Neuronal stem cell (in vitro differentiated cells): ENCODE measurements around the gene CHAF1A.
A peak's percentile ranks its signal among the peaks of the same experiment; 100 is the strongest.

Experiments
- DNase-seq: peaks from one replicate; pipeline ENCODE4 v3.0.0-alpha.2; 2013; ENCODE audit warnings: low spot score
- H2AFZ ChIP-seq: one replicate; pipeline ENCODE4 v1.6.1; 2013; ENCODE audit warnings: mild to moderate bottlenecking, low read length, inconsistent platforms
- H2AK5ac ChIP-seq: 2 replicates; pipeline ENCODE4 v1.6.1; 2013; ENCODE audit warnings: low read depth, mild to moderate bottlenecking, inconsistent platforms, low read length, moderate library complexity, mixed read lengths
- H2BK120ac ChIP-seq: 2 replicates; pipeline ENCODE4 v1.6.1; 2013; ENCODE audit warnings: low read depth, mild to moderate bottlenecking, inconsistent platforms, low read length, moderate library complexity, mixed read lengths
- H2BK12ac ChIP-seq: one replicate; pipeline ENCODE4 v1.6.1; 2013; ENCODE audit warnings: low read length, inconsistent platforms
- H2BK15ac ChIP-seq: 2 replicates; pipeline ENCODE4 v1.6.1; 2013; ENCODE audit warnings: mild to moderate bottlenecking, low read length, inconsistent platforms, mixed read lengths
- H2BK5ac ChIP-seq: one replicate; pipeline ENCODE4 v1.6.1; 2013; ENCODE audit warnings: inconsistent platforms, mild to moderate bottlenecking, low read length, moderate library complexity
- H3K14ac ChIP-seq: one replicate; pipeline ENCODE4 v1.6.1; 2013; ENCODE audit warnings: low read length, inconsistent platforms
- H3K18ac ChIP-seq: 2 replicates; pipeline ENCODE4 v1.6.1; 2013; ENCODE audit warnings: low read length, inconsistent platforms
- H3K23ac ChIP-seq: 2 replicates; pipeline ENCODE4 v1.6.1; 2013; ENCODE audit warnings: low read depth, mild to moderate bottlenecking, mixed read lengths, low read length, inconsistent platforms; ENCODE audit not compliant: poor library complexity
- H3K27ac ChIP-seq: replicated peaks from 3 replicates; pipeline ENCODE4 v1.5.1; 2013; ENCODE audit warnings: low read length, inconsistent platforms
- H3K27me3 ChIP-seq, 3 experiments: 2 replicates each; pipeline ENCODE4 v1.6.1; 2013; ENCODE audit warnings: low read length in 3 of 3, mild to moderate bottlenecking in 2 of 3, inconsistent platforms in 1 of 3, low read depth in 1 of 3, mixed read lengths in 1 of 3, moderate library complexity in 1 of 3; ENCODE audit not compliant: control insufficient read depth in 3 of 3, insufficient read depth in 3 of 3
- H3K36me3 ChIP-seq, 2 donors: replicated peaks in 1 of 2; 2 replicates each; pipeline ENCODE4 v1.6.1; 2013; ENCODE audit warnings: low read length in 2 of 2; ENCODE audit not compliant: control insufficient read depth in 2 of 2, insufficient read depth in 2 of 2
- H3K4ac ChIP-seq: 2 replicates; pipeline ENCODE4 v1.6.1; 2013; ENCODE audit warnings: inconsistent platforms, mild to moderate bottlenecking, low read length, moderate library complexity
- H3K4me1 ChIP-seq, 2 donors: 1 replicate in 1 of 2; 2 replicates in 1 of 2; pipeline ENCODE4 v1.6.1; 2013; ENCODE audit warnings: low read length in 2 of 2, low read depth in 1 of 2; ENCODE audit not compliant: control insufficient read depth in 2 of 2, insufficient read depth in 1 of 2
- H3K4me2 ChIP-seq: one replicate; pipeline ENCODE4 v1.6.1; 2013; ENCODE audit warnings: mild to moderate bottlenecking, low read length, inconsistent platforms; ENCODE audit not compliant: insufficient read depth, poor library complexity, severe bottlenecking
- H3K4me3 ChIP-seq, 2 donors: 2 replicates each; pipeline ENCODE4 v1.5.1; 2013; ENCODE audit warnings: low read length in 2 of 2, mild to moderate bottlenecking in 2 of 2, inconsistent platforms in 1 of 2, moderate library complexity in 1 of 2
- H3K79me1 ChIP-seq: one replicate; pipeline ENCODE4 v1.6.1; 2013; ENCODE audit warnings: low read depth, mild to moderate bottlenecking, inconsistent platforms, low read length, moderate library complexity
- H3K9ac ChIP-seq: one replicate; pipeline ENCODE4 v1.6.1; 2013; ENCODE audit warnings: mild to moderate bottlenecking, low read depth, low read length, inconsistent platforms; ENCODE audit not compliant: poor library complexity
- H3K9me3 ChIP-seq, 2 donors: replicated peaks in 1 of 2; 2 replicates each; pipeline versions ENCODE3 to v1.6.1; 2013; ENCODE audit warnings: low read length in 2 of 2, mild to moderate bottlenecking in 2 of 2, inconsistent platforms in 1 of 2, low read depth in 1 of 2, mixed read lengths in 1 of 2, moderate library complexity in 1 of 2; ENCODE audit not compliant: control insufficient read depth in 2 of 2, insufficient read depth in 1 of 2
- H4K8ac ChIP-seq: one replicate; pipeline ENCODE4 v1.6.1; 2013; ENCODE audit warnings: low read depth, mild to moderate bottlenecking, inconsistent platforms, low read length, moderate library complexity
- H4K91ac ChIP-seq: one replicate; pipeline ENCODE4 v1.6.1; 2013; ENCODE audit warnings: low read length, low read depth, mild to moderate bottlenecking, inconsistent platforms; ENCODE audit not compliant: poor library complexity
- WGBS, 2 donors: extraction: QIAGEN DNeasy Blood & Tissue Kit; methylation state at CpG; one replicate each; pipeline ENCODE4 v1.1.7; 2013; ENCODE audit warnings: missing lambda C conversion rate in 2 of 2, mixed read lengths in 1 of 2; ENCODE audit not compliant: insufficient read length in 2 of 2, insufficient replicate concordance in 1 of 2; ENCODE audit errors: extremely low coverage in 2 of 2; 5-methylcytosine and 5-hydroxymethylcytosine counted together

Gene CHAF1A

GRCh38 chr19:4423416-4424126 lies 21.1 kb downstream of the CHAF1A start:
- H2BK12ac ChIP-seq, result no peak overlapping the region
- H4K91ac ChIP-seq, result no peak overlapping the region
- H3K79me1 ChIP-seq, result peaks cover 12% of the 10 kb centered on the region
- no peak overlapping the region for H3K4me3 ChIP-seq
- H3K23ac ChIP-seq, result no peak overlapping the region
- peaks cover 46 to 85% of the 10 kb centered on the region in 2 donors for H3K36me3 ChIP-seq
- H4K8ac ChIP-seq, result no peak overlapping the region
- no peaks in the 10 kb centered on the region for H3K27me3 ChIP-seq
- H3K9ac ChIP-seq, result no peak overlapping the region
- H3K4ac ChIP-seq, result no peak overlapping the region
- no peak overlapping the region for H3K14ac ChIP-seq
- H3K27ac ChIP-seq, result no peak overlapping the region
- H2BK120ac ChIP-seq, result no peak overlapping the region
- H2BK15ac ChIP-seq, result no peak overlapping the region
- no peak for DNase-seq
- WGBS, 2 donors, result no CpG with 5 or more reads among the region's 16 CpGs
- H3K9me3 ChIP-seq, result no peaks in the 10 kb centered on the region
- no peak overlapping the region for H3K18ac ChIP-seq
- H2BK5ac ChIP-seq, result no peak overlapping the region
- no peak overlapping the region for H2AFZ ChIP-seq
- H3K4me1 ChIP-seq, result no peaks in the 10 kb centered on the region
- H2AK5ac ChIP-seq, result no peak overlapping the region
- H3K4me2 ChIP-seq, result no peak overlapping the region

- Histone ChIP-seq H2BK5ac (no peak overlapping the region), H3K23ac (no peak overlapping the region), H2BK12ac (no peak overlapping the region), H3K4me3 (no peak overlapping the region), H2AFZ (no peak overlapping the region), H2AK5ac (no peak overlapping the region), H3K27ac (no peak overlapping the region), H4K8ac (no peak overlapping the region), H3K27me3 (no peaks in the 10 kb centered on the region), H3K4me1 (no peaks in the 10 kb centered on the region), H3K18ac (no peak overlapping the region), H3K36me3 (peaks cover 54 to 86% of the 10 kb centered on the region in 2 donors), H3K4ac (no peak overlapping the region), H3K9ac (no peak overlapping the region), H3K79me1 (peaks cover 11% of the 10 kb centered on the region), H2BK120ac (no peak overlapping the region), H2BK15ac (no peak overlapping the region), H3K4me2 (no peak overlapping the region), H3K9me3 (no peaks in the 10 kb centered on the region), H3K14ac (no peak overlapping the region), H4K91ac (no peak overlapping the region)
- DNase-seq, result no peak
- no CpG with 5 or more reads among the region's 6 CpGs for WGBS, 2 donors
Observed at GRCh38 chr19:4425537-4425936, 23.1 kb downstream of the CHAF1A start.

GRCh38 chr19:4428326-4428975 lies 26.0 kb downstream of the CHAF1A start:
- H3K79me1 ChIP-seq, result peaks cover 11% of the 10 kb centered on the region
- peaks cover 0 to 5% of the 10 kb centered on the region in 2 donors for H3K9me3 ChIP-seq
- no peak overlapping the region for H3K27ac ChIP-seq
- no CpG with 5 or more reads among the region's 20 CpGs for WGBS, 2 donors
- H3K4me2 ChIP-seq, result no peak overlapping the region
- H2BK120ac ChIP-seq, result no peak overlapping the region
- H3K36me3 ChIP-seq, result peaks cover 63 to 87% of the 10 kb centered on the region in 2 donors
- no peak overlapping the region for H3K18ac ChIP-seq
- H3K14ac ChIP-seq, result no peak overlapping the region
- no peak overlapping the region for H4K8ac ChIP-seq
- H3K4ac ChIP-seq, result no peak overlapping the region
- no peaks in the 10 kb centered on the region for H3K27me3 ChIP-seq
- no peak overlapping the region for H3K4me3 ChIP-seq
- DNase-seq, result no peak
- H2BK15ac ChIP-seq, result no peak overlapping the region
- H2AFZ ChIP-seq, result no peak overlapping the region
- no peak overlapping the region for H3K23ac ChIP-seq
- H2BK5ac ChIP-seq, result no peak overlapping the region
- no peaks in the 10 kb centered on the region for H3K4me1 ChIP-seq
- no peak overlapping the region for H3K9ac ChIP-seq
- H4K91ac ChIP-seq, result no peak overlapping the region
- H2AK5ac ChIP-seq, result no peak overlapping the region
- no peak overlapping the region for H2BK12ac ChIP-seq

- H2BK5ac ChIP-seq, result peak overlapping the region; percentile 13
- no peak for DNase-seq
- H2BK120ac ChIP-seq, result no peak overlapping the region
- no peaks in the 10 kb centered on the region for H3K27me3 ChIP-seq
- no peak overlapping the region for H2AFZ ChIP-seq
- no peak overlapping the region for H3K9ac ChIP-seq
- H3K9me3 ChIP-seq, result peaks cover 0 to 5% of the 10 kb centered on the region in 2 donors
- H3K79me1 ChIP-seq, result peaks cover 8% of the 10 kb centered on the region
- no peak overlapping the region for H4K8ac ChIP-seq
- no peaks in the 10 kb centered on the region for H3K4me1 ChIP-seq
- no peak overlapping the region for H3K27ac ChIP-seq
- no peak overlapping the region for H3K4ac ChIP-seq
- WGBS, 2 donors, result no CpG with 5 or more reads among the region's 16 CpGs
- peaks cover 60 to 87% of the 10 kb centered on the region in 2 donors for H3K36me3 ChIP-seq
- H2BK12ac ChIP-seq, result no peak overlapping the region
- H3K4me2 ChIP-seq, result no peak overlapping the region
- no peak overlapping the region for H3K18ac ChIP-seq
- no peak overlapping the region for H4K91ac ChIP-seq
- no peak overlapping the region for H2AK5ac ChIP-seq
- H3K14ac ChIP-seq, result no peak overlapping the region
- H2BK15ac ChIP-seq, result no peak overlapping the region
- H3K4me3 ChIP-seq, result no peak overlapping the region
- H3K23ac ChIP-seq, result no peak overlapping the region
Observed at GRCh38 chr19:4429256-4429655, 26.8 kb downstream of the CHAF1A start.
